22Rv1 (cell line): ENCODE data around the gene CUEDC1.

ENCODE experiments used
- H3K27ac ChIP-seq: fragments of 450-650 bp; 2 replicates; pipeline ENCODE4 v1.5.1; 2017
- ZFX ChIP-seq: fragments of 450-650 bp; IDR thresholded peaks from 2 replicates; pipeline ENCODE4 v1.6.1; 2017; ENCODE audit warnings: antibody characterized with exemption, borderline replicate concordance
- TF ChIP-seq, protein P1 (sequence below): fragments of 450-650 bp; IDR thresholded peaks from 2 replicates; pipeline ENCODE4 v1.5.1; 2017; ENCODE audit warnings: mild to moderate bottlenecking

Gene CUEDC1

DNA sequence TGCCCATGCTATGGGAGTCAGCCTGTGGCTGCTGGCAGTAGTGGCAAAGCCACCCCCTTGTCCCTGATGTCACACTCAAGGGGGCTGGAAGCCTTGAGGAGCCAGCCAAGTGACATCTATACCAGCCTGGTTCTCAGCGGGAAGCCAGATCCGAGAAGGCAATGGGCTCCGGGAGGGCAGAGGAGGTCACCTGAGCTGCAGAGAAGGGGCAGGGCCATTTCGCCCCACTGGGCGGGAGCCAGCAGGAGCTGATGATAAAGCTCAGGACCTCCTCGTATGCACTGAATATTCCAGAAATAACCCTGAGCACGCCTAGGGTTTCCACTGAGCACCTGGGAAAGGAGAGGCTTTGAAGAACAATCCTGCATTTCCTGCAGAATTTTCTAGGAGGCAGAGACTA is 124.3 kb downstream of the CUEDC1 start:
- no peak for TF ChIP-seq ZFX
- TF ChIP-seq, protein P1, sequence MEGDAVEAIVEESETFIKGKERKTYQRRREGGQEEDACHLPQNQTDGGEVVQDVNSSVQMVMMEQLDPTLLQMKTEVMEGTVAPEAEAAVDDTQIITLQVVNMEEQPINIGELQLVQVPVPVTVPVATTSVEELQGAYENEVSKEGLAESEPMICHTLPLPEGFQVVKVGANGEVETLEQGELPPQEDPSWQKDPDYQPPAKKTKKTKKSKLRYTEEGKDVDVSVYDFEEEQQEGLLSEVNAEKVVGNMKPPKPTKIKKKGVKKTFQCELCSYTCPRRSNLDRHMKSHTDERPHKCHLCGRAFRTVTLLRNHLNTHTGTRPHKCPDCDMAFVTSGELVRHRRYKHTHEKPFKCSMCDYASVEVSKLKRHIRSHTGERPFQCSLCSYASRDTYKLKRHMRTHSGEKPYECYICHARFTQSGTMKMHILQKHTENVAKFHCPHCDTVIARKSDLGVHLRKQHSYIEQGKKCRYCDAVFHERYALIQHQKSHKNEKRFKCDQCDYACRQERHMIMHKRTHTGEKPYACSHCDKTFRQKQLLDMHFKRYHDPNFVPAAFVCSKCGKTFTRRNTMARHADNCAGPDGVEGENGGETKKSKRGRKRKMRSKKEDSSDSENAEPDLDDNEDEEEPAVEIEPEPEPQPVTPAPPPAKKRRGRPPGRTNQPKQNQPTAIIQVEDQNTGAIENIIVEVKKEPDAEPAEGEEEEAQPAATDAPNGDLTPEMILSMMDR = no peak

DNA sequence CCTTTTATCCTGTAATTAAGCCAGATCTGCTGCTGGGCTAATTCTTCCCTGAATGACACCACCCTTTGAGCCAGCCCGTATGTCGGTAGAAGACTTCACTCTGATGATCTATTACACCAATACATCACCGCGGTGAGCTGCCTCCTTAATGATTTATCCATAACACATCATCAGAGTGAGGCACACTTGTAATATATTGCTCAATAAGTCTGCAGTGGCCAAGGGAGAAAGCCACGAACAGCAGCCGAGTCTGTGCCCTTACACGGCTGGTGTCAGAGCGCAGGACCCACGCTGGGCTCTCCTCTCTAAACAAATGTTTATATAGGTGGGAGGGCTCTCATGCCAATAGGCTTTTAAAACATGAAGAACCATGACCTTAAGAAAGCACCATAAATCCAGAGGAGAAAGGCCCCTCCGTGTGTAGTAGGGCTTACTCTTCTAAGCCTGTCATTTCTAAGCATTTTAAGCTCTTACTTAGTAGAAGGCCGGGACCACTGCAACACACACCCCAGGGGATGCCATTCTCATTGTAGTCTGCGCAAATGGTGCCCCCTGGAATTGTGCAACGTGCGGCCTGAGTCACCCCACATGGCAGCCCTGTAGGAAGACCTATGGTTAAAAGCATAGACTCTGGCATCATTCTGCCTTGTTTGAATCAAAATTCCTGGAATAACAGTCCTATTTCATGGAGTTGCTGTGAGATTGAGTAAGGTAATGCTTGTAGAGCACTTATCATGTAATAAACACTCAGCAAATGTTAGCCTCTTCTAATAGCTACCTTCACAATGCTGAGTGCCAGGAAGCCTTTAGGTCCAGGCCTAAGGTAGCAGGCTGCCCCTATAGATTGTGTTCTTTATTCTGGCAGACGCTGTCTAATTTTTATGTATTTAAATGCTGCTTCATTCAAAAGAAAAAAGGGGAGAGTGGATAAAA is 131.5 kb downstream of the CUEDC1 start:
- H3K27ac ChIP-seq = no peak overlapping the region
- TF ChIP-seq, protein P1 = no peak

More for the DNA sequence above, 124.3 kb downstream of the CUEDC1 start:
- H3K27ac ChIP-seq = no peak overlapping the region

DNA sequence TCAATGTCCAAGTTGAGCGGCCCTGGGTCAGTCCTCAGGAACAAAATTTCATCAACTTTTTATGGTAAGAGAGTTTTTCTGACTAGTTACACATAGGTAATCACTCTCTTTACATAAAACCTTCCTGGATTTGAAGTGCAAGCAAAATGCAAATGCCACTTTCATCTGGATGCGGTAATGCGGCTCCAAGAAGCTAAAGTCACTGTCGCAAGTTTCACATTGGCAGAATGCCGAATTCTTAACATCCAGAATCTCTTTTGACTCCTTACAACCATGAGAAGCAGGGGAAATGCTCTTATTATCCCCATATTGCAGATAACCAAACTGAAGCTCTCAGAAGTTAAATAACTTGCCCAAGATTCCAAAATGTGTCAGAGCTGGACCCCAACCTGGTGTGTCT is 135.3 kb downstream of the CUEDC1 start:
- TF ChIP-seq, protein P1 = no peak
- TF ChIP-seq ZFX = no peak
- H3K27ac ChIP-seq = no peak overlapping the region

DNA sequence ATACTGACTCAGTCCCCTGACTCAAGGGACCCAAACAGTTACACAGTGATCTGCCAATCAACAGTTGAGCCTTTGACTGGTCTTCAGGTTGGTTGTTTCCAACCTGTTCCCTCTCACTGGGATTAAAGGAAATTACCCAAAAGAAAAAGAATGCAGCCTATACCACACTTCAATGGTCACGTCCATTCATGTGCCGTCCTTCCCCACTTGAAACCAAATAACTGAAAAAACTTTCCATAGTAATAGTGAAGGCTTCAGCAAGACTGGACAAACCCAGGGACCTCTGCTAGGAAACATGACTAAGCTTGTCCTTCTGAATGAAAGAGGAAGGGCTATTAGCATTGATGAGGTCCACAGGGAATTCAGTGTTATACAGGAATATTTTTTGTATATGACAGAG is 135.9 kb downstream of the CUEDC1 start:
- no peak overlapping the region for H3K27ac ChIP-seq
- no peak for TF ChIP-seq ZFX
- TF ChIP-seq, protein P1 = no peak

DNA sequence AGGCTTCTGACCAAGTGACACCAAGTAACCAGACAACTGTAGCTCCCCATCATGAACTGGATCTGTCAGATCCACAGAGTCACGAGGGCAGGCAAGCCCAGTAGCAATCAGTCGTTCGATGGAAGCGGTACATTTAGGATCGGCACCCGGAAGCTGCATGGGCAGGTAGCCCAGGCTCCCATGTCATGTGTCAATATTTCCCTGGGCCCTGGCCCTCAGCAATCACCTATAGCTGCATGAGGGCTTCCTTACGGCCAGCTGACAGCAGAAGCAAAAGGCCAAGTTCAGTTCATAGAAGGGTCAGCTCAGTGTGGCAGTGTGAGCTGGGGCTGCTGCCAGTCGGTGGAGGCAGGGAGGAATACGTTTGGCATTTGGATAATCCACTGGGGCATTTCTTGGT is 137.1 kb downstream of the CUEDC1 start:
- TF ChIP-seq, protein P1 = no peak
- TF ChIP-seq ZFX = no peak
- no peak overlapping the region for H3K27ac ChIP-seq

DNA sequence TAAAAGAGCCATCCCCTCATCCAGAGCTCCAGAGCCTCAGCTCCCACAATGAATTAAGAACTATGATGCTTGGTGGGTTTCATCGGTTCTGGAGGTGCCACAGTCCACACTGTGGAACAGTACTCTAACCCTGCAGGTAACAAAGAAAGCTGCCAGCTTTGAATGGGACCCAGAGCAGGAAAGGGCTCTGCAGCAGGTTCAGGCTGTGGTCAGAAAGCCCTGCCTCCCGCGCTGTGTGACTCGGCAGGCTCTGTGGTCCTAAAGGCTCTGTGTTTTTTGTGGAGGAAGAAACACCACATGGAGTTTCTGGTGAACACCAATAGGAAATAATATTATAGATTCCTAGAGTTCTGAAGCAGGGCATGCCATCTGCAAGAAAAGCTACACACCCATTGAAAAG is 137.9 kb downstream of the CUEDC1 start:
- H3K27ac ChIP-seq = no peak overlapping the region
- TF ChIP-seq ZFX = no peak
- TF ChIP-seq, protein P1 = no peak

DNA sequence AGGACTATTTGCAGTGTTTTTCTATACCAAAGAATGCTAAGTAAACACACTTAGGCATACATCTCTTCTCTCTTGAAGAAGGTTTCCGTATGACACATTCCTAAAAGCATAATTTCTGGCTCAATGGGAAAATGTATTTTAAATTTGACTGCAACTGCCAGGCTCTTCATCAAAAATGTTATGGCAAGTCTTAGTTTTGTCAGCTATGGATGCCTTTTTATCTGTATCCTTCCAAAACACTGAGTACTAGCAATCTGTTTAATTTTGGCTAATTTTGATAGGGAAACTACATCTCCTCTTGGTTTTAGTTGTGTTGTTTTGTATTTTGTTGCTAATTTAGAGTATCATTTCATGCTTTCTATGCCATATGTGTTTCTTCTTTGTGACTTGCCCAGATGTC is 140.8 kb downstream of the CUEDC1 start:
- no peak for TF ChIP-seq ZFX
- TF ChIP-seq, protein P1 = no peak
- no peak overlapping the region for H3K27ac ChIP-seq
